Chondrocyte (in vitro differentiated cells): Measurements from ENCODE around the gene LRRTM3. TPM values are rescaled to one million over a fixed set of nuclear protein-coding genes. Genes with fewer than 3 reads are reported as not detected.

Experiments
- DNase-seq: peaks from one replicate; pipeline ENCODE4 v3.0.0; 2021; ENCODE audit warnings: mixed read lengths, low spot score
- H3K27ac Mint-ChIP-seq: one replicate; pipeline ENCODE4 v1.8.0; 2021; ENCODE audit warnings: mild to moderate bottlenecking, moderate library complexity, mixed read lengths; ENCODE audit not compliant: unreplicated experiment
- H3K27me3 Mint-ChIP-seq: 2 replicates; pipeline ENCODE4 v1.8.0; 2021; ENCODE audit warnings: low read depth, mixed read lengths
- H3K36me3 Mint-ChIP-seq: 2 replicates; pipeline ENCODE4 v1.8.0; 2021; ENCODE audit warnings: low read depth, mixed read lengths
- H3K4me1 Mint-ChIP-seq: 2 replicates; pipeline ENCODE4 v1.8.0; 2021; ENCODE audit warnings: low read depth, mild to moderate bottlenecking, mixed read lengths
- H3K4me3 Mint-ChIP-seq: one replicate; pipeline ENCODE4 v1.8.0; 2021; ENCODE audit warnings: mild to moderate bottlenecking, moderate library complexity, mixed read lengths; ENCODE audit not compliant: unreplicated experiment
- H3K9me3 Mint-ChIP-seq: 2 replicates; pipeline ENCODE4 v1.8.0; 2021; ENCODE audit warnings: low read depth, mixed read lengths
- CTCF ChIP-seq: fragments of 200-600 bp; sonication (generic); IDR thresholded peaks from 2 replicates; pipeline ENCODE4 v1.5.0; 2021; ENCODE audit warnings: antibody characterized with exemption, mild to moderate bottlenecking, moderate library complexity
- total RNA-seq: library from RNA; stranded (reverse); gene quantifications from 3 replicates; pipeline ENCODE4 v1.2.1, GENCODE V29; 2021

LRRTM3 gene
- total RNA-seq, 1 donor from 2014 or later, result not detected

- Mint-ChIP-seq H3K27ac (no peak overlapping the region), H3K36me3 (no peaks in the 10 kb centered on the region), H3K4me1 (peaks cover 4% of the 10 kb centered on the region), H3K4me3 (no peak overlapping the region), H3K9me3 (peaks cover 2% of the 10 kb centered on the region), H3K27me3 (peaks cover 16% of the 10 kb centered on the region)
- DNase-seq, result no peak
- TF ChIP-seq CTCF, result no peak
Measured at GRCh38 chr10:67077376-67077775, 151.5 kb downstream of the LRRTM3 start.

- Mint-ChIP-seq H3K36me3 (no peaks in the 10 kb centered on the region), H3K27ac (no peak overlapping the region), H3K9me3 (peaks cover 2% of the 10 kb centered on the region), H3K4me1 (peaks cover 4% of the 10 kb centered on the region), H3K4me3 (no peak overlapping the region), H3K27me3 (peaks cover 16% of the 10 kb centered on the region)
- DNase-seq, result no peak
- no peak for TF ChIP-seq CTCF
Measured at GRCh38 chr10:67079126-67079525, 153.3 kb downstream of the LRRTM3 start.

GRCh38 chr10:67086327-67087134, 160.7 kb downstream of the LRRTM3 start:
- peaks cover 8% of the 10 kb centered on the region for H3K4me1 Mint-ChIP-seq
- DNase-seq, result no peak
- no peak for TF ChIP-seq CTCF
- peaks cover 5% of the 10 kb centered on the region for H3K27me3 Mint-ChIP-seq
- H3K4me3 Mint-ChIP-seq, result no peak overlapping the region
- no peak overlapping the region for H3K27ac Mint-ChIP-seq
- H3K36me3 Mint-ChIP-seq, result no peaks in the 10 kb centered on the region
- H3K9me3 Mint-ChIP-seq, result no peaks in the 10 kb centered on the region

GRCh38 chr10:67087135-67087425, 161.2 kb downstream of the LRRTM3 start:
- no peak for DNase-seq
- Mint-ChIP-seq H3K4me3 (no peak overlapping the region), H3K36me3 (no peaks in the 10 kb centered on the region), H3K27me3 (peaks cover 3% of the 10 kb centered on the region), H3K27ac (no peak overlapping the region), H3K9me3 (no peaks in the 10 kb centered on the region), H3K4me1 (peaks cover 8% of the 10 kb centered on the region)
- no peak for TF ChIP-seq CTCF

GRCh38 chr10:67088036-67088435, 162.2 kb downstream of the LRRTM3 start:
- DNase-seq, result no peak
- Mint-ChIP-seq H3K4me3 (no peak overlapping the region), H3K36me3 (no peaks in the 10 kb centered on the region), H3K9me3 (no peaks in the 10 kb centered on the region), H3K27ac (no peak overlapping the region), H3K27me3 (peaks cover 5% of the 10 kb centered on the region), H3K4me1 (peaks cover 8% of the 10 kb centered on the region)
- TF ChIP-seq CTCF, result no peak
